Right ventricle myocardium superior (tissue), 1 donor: ENCODE measurements around the gene SH3PXD2B. TPM values are rescaled to one million over a fixed set of nuclear protein-coding genes. Genes with fewer than 3 reads are reported as not detected.
"Not testable (repeated sequence)": the region's sequence is repeated elsewhere in the genome, so short reads cannot be mapped to it uniquely, and the experiment has no call there.

ENCODE experiments used
- ATAC-seq: fragments of 200-7000 bp; cut with Tn5 transposase; one replicate; pipeline ENCODE4 v1.9.1; 2020; ENCODE audit warnings: mild to moderate bottlenecking; ENCODE audit not compliant: poor library complexity
- DNase-seq: peaks from one replicate; pipeline ENCODE4 v3.0.0-alpha.2; 2020
- intact Hi-C: fragments of 100-400 bp; cut with DNase I; formaldehyde crosslinking; loops from one replicate; pipeline ENCODE4 v1.11.2; 2022
- total RNA-seq: library from RNA; stranded (reverse); fragmentation: NEBNext Ultra II Directional; extraction: Animal tissue kit (Norgen Biotek cat#: 25700); gene quantifications from one replicate; pipeline ENCODE4 v1.2.1, GENCODE V29; 2021
- donor health status: DM: no; HTN: yes; CAD: no; lungs with severe emphysema.

The SH3PXD2B gene
- total RNA-seq, 1 donor from 2014 or later: 5.3 TPM

DNA sequence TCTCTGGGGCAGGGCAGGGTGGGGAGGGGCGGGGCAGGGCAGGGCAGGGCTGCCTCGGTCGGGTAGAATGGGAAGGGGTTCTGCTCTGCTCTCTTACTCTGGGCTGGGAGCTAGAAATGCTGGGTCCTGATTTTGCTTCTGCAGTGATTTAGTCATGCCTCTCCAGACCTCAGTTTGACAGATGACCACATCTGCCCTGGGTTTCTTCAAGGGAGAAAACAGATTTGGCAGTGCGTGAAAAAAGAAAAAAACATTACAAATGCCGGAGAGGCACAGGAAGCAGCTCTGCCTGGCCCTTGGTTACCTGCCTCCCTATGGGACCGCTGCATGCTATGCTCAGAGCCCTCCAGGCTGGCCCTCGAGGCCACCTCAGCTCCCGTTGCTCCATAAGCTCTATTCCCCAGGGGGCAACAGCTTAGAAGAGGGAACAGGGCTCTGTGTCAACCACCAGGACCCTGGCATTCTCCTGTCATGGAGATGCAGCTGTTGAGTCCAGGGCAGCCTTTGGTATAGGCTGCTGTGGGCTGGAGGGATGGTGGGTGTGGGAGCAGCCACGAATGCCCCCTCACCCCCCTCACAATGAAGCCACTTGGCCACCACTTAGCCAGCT lies 117.5 kb downstream of the SH3PXD2B start:
- ATAC-seq (no peak), DNase-seq (no peak)
- intact Hi-C loops: no loop called here

- ATAC-seq (no peak), DNase-seq (no peak)
- intact Hi-C loops: no loop called here
Observed at GRCh38 chr5:172336264-172336663, 118.1 kb downstream of the SH3PXD2B start.

DNA sequence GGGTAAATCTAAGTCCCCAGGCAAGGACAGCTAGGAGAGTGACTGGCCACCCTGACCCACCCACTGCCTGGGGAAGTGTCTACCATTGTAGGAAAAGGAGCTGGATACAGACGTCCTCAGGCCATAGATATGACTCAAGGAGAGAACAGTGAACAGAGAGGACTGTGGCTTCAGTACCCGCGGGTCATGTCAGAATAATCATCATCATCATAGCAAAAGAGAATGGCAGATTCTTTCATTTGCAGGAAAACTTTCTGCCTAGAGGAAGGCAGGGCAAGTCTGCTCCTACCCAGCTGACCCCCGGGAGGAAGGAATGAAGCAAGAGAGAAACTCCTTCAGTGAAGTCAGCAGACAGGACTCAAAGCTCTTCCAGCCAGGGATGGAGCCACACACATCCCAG lies 118.6 kb downstream of the SH3PXD2B start:
- ATAC-seq (no peak), DNase-seq (no peak)
- intact Hi-C loops: no loop called here

- DNase-seq: no peak
- intact Hi-C loops: no loop called here
- ATAC-seq: no peak
Observed at GRCh38 chr5:172334641-172335040, 119.7 kb downstream of the SH3PXD2B start.

GRCh38 chr5:172334196-172334595 lies 120.1 kb downstream of the SH3PXD2B start:
- DNase-seq (no peak), ATAC-seq (no peak)
- intact Hi-C loops: no loop called here

DNA sequence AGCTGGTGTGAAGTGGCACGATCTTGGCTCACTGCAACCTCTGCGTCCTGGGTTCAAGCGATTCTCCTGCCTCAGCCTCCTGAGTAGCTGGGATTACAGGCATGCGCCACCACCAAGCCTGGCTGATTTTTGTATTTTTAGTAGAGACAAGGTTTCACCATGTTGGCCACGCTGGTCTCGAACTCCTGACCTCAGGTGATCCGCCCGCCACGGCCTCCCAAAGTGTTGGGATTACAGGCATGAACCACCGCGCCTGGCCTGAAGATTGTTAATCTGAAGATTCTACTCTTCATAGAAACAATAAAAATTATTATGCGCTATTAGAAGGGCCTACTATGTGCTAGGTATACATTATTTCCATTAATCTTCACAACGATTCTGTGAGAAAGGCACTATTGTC lies 127.4 kb downstream of the SH3PXD2B start:
- ATAC-seq, DNase-seq, intact Hi-C loops: not testable (repeated sequence)

GRCh38 chr5:172325452-172325851 lies 128.9 kb downstream of the SH3PXD2B start:
- intact Hi-C loops: no loop called here

GRCh38 chr5:172322028-172322965 lies 132.0 kb downstream of the SH3PXD2B start:
- ATAC-seq: no peak

More at GRCh38 chr5:172325452-172325851, 128.9 kb downstream of the SH3PXD2B start:
- ATAC-seq (no peak), DNase-seq (no peak)

DNA sequence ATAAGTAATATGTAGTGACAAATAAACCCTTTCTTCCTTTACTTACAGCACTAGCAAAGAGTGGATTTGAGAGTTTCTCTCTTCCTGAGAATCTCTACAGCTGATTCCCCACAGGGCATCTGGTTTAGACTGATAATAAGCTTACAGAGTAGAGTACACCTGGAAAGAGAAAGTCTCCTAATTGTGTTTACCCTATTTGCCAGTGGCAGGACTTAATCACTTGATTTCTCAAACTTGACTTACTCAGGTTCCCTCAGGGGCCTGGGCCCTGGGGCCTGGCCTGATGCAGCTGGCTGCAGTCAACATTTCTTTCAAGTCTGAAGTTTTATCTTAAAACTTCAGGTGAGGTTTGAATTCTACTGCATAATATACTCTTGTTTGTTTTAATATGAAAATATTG lies 132.7 kb downstream of the SH3PXD2B start:
- ATAC-seq (no peak), DNase-seq (no peak)
- intact Hi-C loops: no loop called here

More at GRCh38 chr5:172322028-172322965, 132.0 kb downstream of the SH3PXD2B start:
- intact Hi-C loops: no loop called here
- DNase-seq: no peak

GRCh38 chr5:172319708-172320441 lies 134.4 kb downstream of the SH3PXD2B start:
- intact Hi-C loops: no loop called here
- ATAC-seq: peak; percentile 39
- DNase-seq: no peak

DNA sequence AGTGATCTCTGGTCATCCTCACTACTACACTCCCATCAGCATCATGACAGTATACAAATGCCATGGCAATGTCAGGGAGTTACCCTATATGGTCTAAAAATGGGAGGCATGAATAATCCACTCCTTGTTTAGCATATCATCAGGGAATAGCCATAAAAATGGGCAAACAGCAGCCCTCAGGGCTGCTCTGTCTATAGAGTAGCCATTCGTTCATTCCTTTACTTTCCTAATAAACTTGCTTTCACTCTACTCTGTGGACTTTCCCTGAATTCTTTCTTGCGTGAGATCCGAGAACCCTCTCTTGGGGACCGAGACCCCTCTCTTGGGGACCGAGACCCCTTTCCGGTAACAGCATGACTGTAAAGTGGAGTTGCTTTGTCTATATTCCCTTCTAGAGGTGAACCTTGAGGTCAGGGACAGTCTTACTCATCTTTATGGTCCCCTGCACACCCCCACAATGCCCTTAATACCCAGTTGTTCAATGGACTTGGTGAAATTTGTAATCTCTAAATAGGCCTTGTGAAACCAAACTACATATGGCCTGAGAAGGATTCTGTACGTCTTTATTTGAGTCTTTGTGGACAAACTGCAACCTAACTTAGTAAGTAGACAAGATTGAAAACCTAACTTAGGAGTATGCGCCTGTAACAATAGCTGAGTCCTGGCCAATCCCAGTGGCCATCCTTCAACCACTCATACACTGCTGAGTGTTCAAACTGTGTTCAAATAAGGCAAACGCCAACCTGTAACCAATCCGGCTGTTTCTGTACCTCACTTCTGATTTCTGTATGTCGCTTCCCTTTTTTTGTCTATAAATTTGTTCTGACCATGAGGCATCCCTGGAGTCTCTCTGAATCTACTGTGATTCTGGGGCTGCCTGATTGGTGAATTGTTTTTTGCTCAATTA lies 138.5 kb downstream of the SH3PXD2B start:
- intact Hi-C loops: no loop called here
- DNase-seq (no peak), ATAC-seq (no peak)

DNA sequence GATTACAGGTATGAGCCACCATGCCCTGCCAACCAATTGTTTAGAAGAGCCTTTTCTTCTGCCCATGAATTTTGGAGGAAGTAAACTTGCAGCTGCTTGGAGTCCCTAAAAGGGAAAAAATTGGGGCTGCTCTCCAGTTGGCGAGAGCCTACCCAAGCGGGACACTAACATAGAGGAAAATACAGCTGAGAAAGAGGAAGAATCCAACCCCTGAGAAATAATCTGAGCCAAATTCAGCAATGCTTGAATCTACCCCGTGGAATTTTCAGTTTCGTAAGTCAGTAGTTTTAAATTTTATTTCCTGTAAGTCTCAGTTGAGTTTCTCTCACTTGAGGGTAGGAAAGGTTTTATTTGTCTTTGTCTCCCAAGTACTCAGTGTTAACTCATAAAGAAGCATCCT lies 140.4 kb downstream of the SH3PXD2B start:
- ATAC-seq: no peak
- DNase-seq: no peak
- intact Hi-C loops: no loop called here

GRCh38 chr5:172312286-172312685 lies 142.0 kb downstream of the SH3PXD2B start:
- ATAC-seq (no peak), DNase-seq (no peak)
- intact Hi-C loops: no loop called here

DNA sequence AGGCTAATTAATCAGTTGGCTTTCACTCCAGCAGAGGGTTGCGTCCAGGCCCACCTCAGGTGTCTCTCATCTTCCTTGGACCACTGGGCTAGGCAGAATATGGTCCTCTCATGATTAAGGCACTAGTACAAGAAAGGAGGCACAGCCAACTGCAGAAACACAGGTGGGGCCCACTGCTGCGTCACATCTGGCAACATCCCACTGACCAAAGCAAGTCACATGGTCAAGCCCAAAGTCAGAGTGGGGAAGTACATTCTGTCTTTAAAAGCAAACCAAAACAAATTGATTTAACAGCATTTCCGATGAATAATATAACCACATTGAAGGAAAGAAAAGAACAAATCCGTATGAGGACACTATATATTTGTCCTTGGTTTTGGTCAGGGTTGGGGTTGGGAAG lies 142.7 kb downstream of the SH3PXD2B start:
- DNase-seq (no peak), ATAC-seq (no peak)
- intact Hi-C loops: no loop called here

DNA sequence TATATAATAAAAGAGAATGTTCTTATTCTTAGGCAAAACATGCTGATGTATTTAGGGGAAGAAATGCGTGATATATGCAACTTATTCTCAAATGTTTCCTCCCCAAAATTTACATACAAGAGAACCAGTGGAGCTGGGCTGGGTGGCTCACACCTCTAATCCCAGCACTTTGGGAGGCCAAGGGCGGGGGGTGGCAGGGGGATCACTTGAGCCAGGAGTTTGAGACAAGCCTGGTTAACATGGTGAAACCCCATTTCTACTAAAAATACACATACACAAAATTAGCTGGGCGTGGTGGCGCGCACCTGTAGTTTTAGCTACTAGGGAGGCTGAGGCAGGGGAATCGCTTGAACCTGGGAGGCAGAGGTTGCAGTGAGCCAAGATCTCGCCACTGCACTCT lies 143.3 kb downstream of the SH3PXD2B start:
- ATAC-seq (no peak), DNase-seq (no peak)
- intact Hi-C loops: no loop called here

- intact Hi-C loops: no loop called here
- no peak for DNase-seq
- no peak for ATAC-seq
Observed at GRCh38 chr5:172305380-172305779, 148.9 kb downstream of the SH3PXD2B start.

- intact Hi-C loops: no loop called here
- DNase-seq (no peak), ATAC-seq (no peak)
Observed at GRCh38 chr5:172303572-172304335, 150.6 kb downstream of the SH3PXD2B start.

DNA sequence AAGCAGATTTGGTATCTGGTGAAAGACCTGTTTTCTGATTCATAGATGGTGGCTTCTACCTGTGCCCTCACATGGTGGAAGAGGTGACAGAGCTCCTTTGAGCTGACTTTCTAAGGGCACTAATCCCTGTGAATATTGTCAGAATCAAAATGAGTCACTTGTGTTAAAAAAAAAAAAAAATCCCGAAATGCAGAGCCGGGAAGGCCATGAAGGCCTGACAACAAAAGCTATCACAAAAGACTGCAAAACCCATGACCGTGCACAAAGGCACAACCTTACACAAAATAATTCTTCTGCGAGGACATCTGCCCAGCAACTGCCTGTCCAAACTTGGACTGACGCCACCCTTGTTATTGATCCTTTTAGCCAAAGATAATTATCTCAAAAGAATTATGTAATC lies 151.2 kb downstream of the SH3PXD2B start:
- DNase-seq (no peak), ATAC-seq (no peak)
- intact Hi-C loops: no loop called here
